Gastroesophageal sphincter (tissue), 4 donors: Measurements from ENCODE around the gene ARFGAP2. TPM values are rescaled to one million over a fixed set of nuclear protein-coding genes. Genes with fewer than 3 reads are reported as not detected.

Experiments
- ATAC-seq: fragments of 150-250 bp; one replicate; pipeline ENCODE4 v1.9.1; 2016; ENCODE audit warnings: mild to moderate bottlenecking, moderate library complexity
- H3K27ac ChIP-seq, 4 donors: fragments of 200-600 bp; sonication (generic) in 3 of 4; 1 replicate in 3 of 4; 2 replicates in 1 of 4; pipeline ENCODE4 v1.5.1; 2016 to 2019
- H3K27me3 ChIP-seq: fragments of 200-600 bp; sonication (generic); one replicate; pipeline ENCODE4 v1.5.1; 2019
- H3K36me3 ChIP-seq, 2 donors: fragments of 200-600 bp; sonication (generic); one replicate each; pipeline ENCODE4 v1.5.1; 2019; ENCODE audit warnings: control low read depth in 1 of 2
- H3K4me1 ChIP-seq, 3 donors: fragments of 200-600 bp; sonication (generic); 1 replicate in 2 of 3; 2 replicates in 1 of 3; pipeline ENCODE4 v1.5.1; 2016 to 2019; ENCODE audit warnings: control low read depth in 2 of 3
- H3K4me3 ChIP-seq, 2 donors: fragments of 200-600 bp; sonication (generic); one replicate each; pipeline ENCODE4 v1.5.1; 2019; ENCODE audit warnings: mild to moderate bottlenecking in 1 of 2, moderate library complexity in 1 of 2
- H3K9me3 ChIP-seq, 3 donors: fragments of 200-600 bp; sonication (generic); one replicate each; pipeline ENCODE4 v1.5.1; 2017 to 2019; ENCODE audit warnings: control low read depth in 2 of 3
- CTCF ChIP-seq, 4 experiments: fragments of 200-600 bp in 2 of 4; fragments of 450-650 bp in 2 of 4; sonication (generic) in 1 of 4; IDR thresholded peaks; one replicate each; pipeline ENCODE4 v1.5.1; 2017 to 2019; ENCODE audit warnings: antibody characterized with exemption in 4 of 4, mild to moderate bottlenecking in 2 of 4, moderate library complexity in 2 of 4
- EP300 ChIP-seq: sonication (generic); formaldehyde crosslinking; IDR thresholded peaks from one replicate; pipeline ENCODE4 v1.6.1; 2017; ENCODE audit warnings: antibody characterized with exemption, mild to moderate bottlenecking
- POLR2A ChIP-seq, 2 donors: fragments of 450-650 bp; IDR thresholded peaks; one replicate each; pipeline ENCODE4 v1.6.1; 2017; ENCODE audit warnings: antibody characterized with exemption in 2 of 2, mild to moderate bottlenecking in 2 of 2, moderate library complexity in 1 of 2
- POLR2AphosphoS5 ChIP-seq: sonication (generic); formaldehyde crosslinking; IDR thresholded peaks from one replicate; pipeline ENCODE4 v1.6.1; 2017; ENCODE audit warnings: antibody characterized with exemption
- WGBS, 2 donors: methylation state at CpG; one replicate each; pipeline ENCODE4 v1.1.5; 2018; ENCODE audit warnings: low coverage in 1 of 2; 5-methylcytosine and 5-hydroxymethylcytosine counted together
- total RNA-seq, 4 donors: library from RNA; depleted of rRNA; stranded (reverse); fragments of >200 nt; gene quantifications; one replicate each; pipeline ENCODE4 v1.1.0, GENCODE V29; 2016

The ARFGAP2 gene
- total RNA-seq, 4 donors from 2014 or later = 127 to 223 (median 198) TPM

GRCh38 chr11:47163898-47164297 lies 12.8 kb downstream of the ARFGAP2 start:
- ATAC-seq = no peak
- H3K36me3 ChIP-seq = peaks cover 0 to 69% of the 10 kb centered on the region in 2 donors
- H3K27ac ChIP-seq = no peak overlapping the region
- H3K4me1 ChIP-seq = peaks cover 0 to 21% (median 0%) of the 10 kb centered on the region in 3 donors
- H3K4me3 ChIP-seq = no peak overlapping the region
- 83% methylated on average over 1 of the region's 15 CpGs; no CpG with 5 or more reads in 1 of the 2 donors for WGBS, 2 donors
- no peaks in the 10 kb centered on the region for H3K9me3 ChIP-seq
- no peak for TF ChIP-seq CTCF (IDR thresholded peaks at IDR 0.05)
- H3K27me3 ChIP-seq = no peaks in the 10 kb centered on the region

DNA sequence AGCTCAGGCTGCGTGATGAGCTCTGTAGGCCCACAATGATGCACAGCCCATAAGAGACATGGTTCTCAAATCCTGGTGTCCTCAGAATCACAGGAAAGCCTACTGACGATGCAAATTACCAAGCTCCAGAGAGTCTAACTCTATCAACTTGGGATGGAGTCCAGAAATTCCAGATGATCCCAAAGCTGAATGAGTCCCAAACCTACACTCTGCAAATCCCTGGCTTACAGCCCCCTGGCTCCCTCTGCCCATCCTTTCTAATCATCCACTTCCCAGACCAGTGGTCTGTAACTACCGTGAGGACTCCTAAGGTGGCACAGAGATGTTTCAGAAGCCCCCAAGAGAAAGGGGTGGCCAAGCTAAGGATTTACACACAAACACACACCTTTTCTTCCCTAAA lies 13.5 kb downstream of the ARFGAP2 start:
- no peaks in the 10 kb centered on the region for H3K27me3 ChIP-seq
- H3K27ac ChIP-seq = no peak overlapping the region
- TF ChIP-seq EP300 (no peak), CTCF (IDR thresholded peaks at IDR 0.05) (no peak), POLR2A (IDR thresholded peaks at IDR 0.05) (no peak), POLR2AphosphoS5 (no peak)
- H3K4me3 ChIP-seq = no peak overlapping the region
- H3K36me3 ChIP-seq = peaks cover 0 to 64% of the 10 kb centered on the region in 2 donors
- H3K9me3 ChIP-seq = no peaks in the 10 kb centered on the region
- H3K4me1 ChIP-seq = peaks cover 0 to 21% (median 0%) of the 10 kb centered on the region in 3 donors
- 19 to 25% methylated on average over 2 to 3 of the region's 3 CpGs for WGBS, 2 donors
- no peak for ATAC-seq

DNA sequence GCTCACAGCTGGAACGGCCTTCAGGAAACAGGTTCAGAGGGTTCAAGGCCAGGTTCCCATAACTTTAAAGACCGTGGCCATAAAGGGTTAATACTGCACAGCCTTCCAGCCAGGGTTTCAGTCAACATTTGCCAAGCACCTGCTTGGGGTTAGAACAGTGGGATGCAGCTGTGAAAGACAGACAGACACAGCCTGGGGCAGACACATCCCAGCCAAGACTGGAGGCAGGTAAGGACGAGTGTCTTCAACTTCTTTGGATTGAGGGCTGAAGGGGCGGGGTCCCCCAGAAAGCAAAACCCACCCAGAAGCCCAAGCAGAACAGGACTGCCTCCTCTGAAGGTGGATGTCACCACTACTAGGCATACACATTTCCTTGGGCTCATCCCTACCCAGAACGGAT lies 14.3 kb downstream of the ARFGAP2 start:
- H3K4me1 ChIP-seq = peaks cover 0 to 21% (median 0%) of the 10 kb centered on the region in 3 donors
- no peak overlapping the region for H3K4me3 ChIP-seq
- TF ChIP-seq POLR2A (IDR thresholded peaks at IDR 0.05) (no peak), POLR2AphosphoS5 (no peak), EP300 (no peak), CTCF (IDR thresholded peaks at IDR 0.05) (no peak)
- no peak for ATAC-seq
- H3K27ac ChIP-seq = peak overlapping the region in 2 of 4 donors; percentile 35 to 36
- H3K36me3 ChIP-seq = peaks cover 0 to 64% of the 10 kb centered on the region in 2 donors
- WGBS, 2 donors = 37 to 40% methylated on average over 1 to 3 of the region's 5 CpGs
- H3K27me3 ChIP-seq = no peaks in the 10 kb centered on the region
- no peaks in the 10 kb centered on the region for H3K9me3 ChIP-seq

DNA sequence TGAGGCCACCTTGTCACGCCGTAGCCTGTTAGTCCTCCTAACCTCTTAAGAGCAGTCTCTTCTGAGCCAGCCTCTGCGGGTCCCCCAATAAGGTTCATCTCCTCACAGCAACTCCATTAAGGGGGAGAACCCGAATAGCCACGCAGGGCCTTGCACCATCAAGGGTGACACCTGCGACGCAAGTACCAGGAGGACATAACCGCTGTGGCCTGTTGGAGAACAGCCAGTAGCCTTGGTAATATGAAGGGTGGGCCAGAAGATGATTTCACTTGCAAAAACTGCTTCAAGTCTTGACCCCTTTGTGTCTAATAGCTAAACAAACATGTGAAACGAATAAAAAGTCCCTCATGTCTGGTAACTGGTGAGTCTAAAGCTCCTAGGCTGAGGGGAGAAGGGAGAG lies 14.8 kb downstream of the ARFGAP2 start:
- H3K4me3 ChIP-seq = no peak overlapping the region
- no peaks in the 10 kb centered on the region for H3K27me3 ChIP-seq
- no peak for ATAC-seq
- H3K9me3 ChIP-seq = no peaks in the 10 kb centered on the region
- 6 to 31% methylated on average over 2 to 6 of the region's 9 CpGs for WGBS, 2 donors
- H3K4me1 ChIP-seq = peaks cover 0 to 21% (median 0%) of the 10 kb centered on the region in 3 donors
- no peak for TF ChIP-seq POLR2A (IDR thresholded peaks at IDR 0.05)
- TF ChIP-seq EP300 = no peak
- TF ChIP-seq CTCF (IDR thresholded peaks at IDR 0.05) = no peak
- no peak for TF ChIP-seq POLR2AphosphoS5
- H3K36me3 ChIP-seq = peaks cover 0 to 64% of the 10 kb centered on the region in 2 donors
- peak overlapping the region in 2 of 4 donors; percentile 35 to 36 for H3K27ac ChIP-seq

- Histone ChIP-seq H3K4me1 (peaks cover 0 to 21% (median 0%) of the 10 kb centered on the region in 3 donors), H3K4me3 (no peak overlapping the region), H3K27me3 (no peaks in the 10 kb centered on the region), H3K27ac (peak overlapping the region in 2 of 4 donors; percentile 35 to 36), H3K36me3 (peaks cover 0 to 64% of the 10 kb centered on the region in 2 donors), H3K9me3 (no peaks in the 10 kb centered on the region)
- 20 to 30% methylated on average over 1 to 4 of the region's 14 CpGs for WGBS, 2 donors
- TF ChIP-seq CTCF (IDR thresholded peaks at IDR 0.05) (peak; percentile 24 to 67 (median 63)), POLR2A (IDR thresholded peaks at IDR 0.05) (no peak), POLR2AphosphoS5 (no peak)
- ATAC-seq = peak; percentile 56
These were observed 15.4 kb downstream of the ARFGAP2 start for GRCh38 chr11:47161134-47161854.
